Liver (tissue), 9 donors: Measurements from ENCODE around the gene CBFB. TPM values are rescaled to one million over a fixed set of nuclear protein-coding genes. Genes with fewer than 3 reads are reported as not detected.

ENCODE experiments used
- DNase-seq: peaks from one replicate; pipeline ENCODE4 v3.0.0-alpha.2; 2017; ENCODE audit warnings: low spot score
- H3K27ac ChIP-seq, 2 donors: one replicate each; pipeline ENCODE4 v1.7.0; 2013; ENCODE audit warnings: inconsistent platforms in 2 of 2, low read length in 2 of 2, control low read depth in 1 of 2, low read depth in 1 of 2, mild to moderate bottlenecking in 1 of 2
- H3K27me3 ChIP-seq, 4 donors: one replicate each; pipeline versions ENCODE4 v1.6.1 to v1.7.0; 2013; ENCODE audit warnings: low read length in 3 of 4, inconsistent platforms in 1 of 4, mild to moderate bottlenecking in 1 of 4, moderate library complexity in 1 of 4; ENCODE audit not compliant: control insufficient read depth in 4 of 4, insufficient read depth in 4 of 4
- H3K36me3 ChIP-seq, 4 donors: one replicate each; pipeline versions ENCODE4 v1.6.1 to v1.7.0; 2013; ENCODE audit warnings: low read length in 3 of 4, mild to moderate bottlenecking in 3 of 4, low read depth in 1 of 4, moderate library complexity in 1 of 4; ENCODE audit not compliant: control insufficient read depth in 4 of 4, insufficient read depth in 3 of 4
- H3K4me1 ChIP-seq, 4 donors: one replicate each; pipeline versions ENCODE4 v1.6.1 to v1.7.0; 2013; ENCODE audit warnings: low read length in 3 of 4, mild to moderate bottlenecking in 3 of 4, moderate library complexity in 1 of 4; ENCODE audit not compliant: control insufficient read depth in 4 of 4, insufficient read depth in 4 of 4
- H3K4me3 ChIP-seq, 3 donors: one replicate each; pipeline versions ENCODE4 v1.6.1 to v1.7.0; 2013; ENCODE audit warnings: low read length in 3 of 3, control low read depth in 1 of 3, low read depth in 1 of 3, mild to moderate bottlenecking in 1 of 3
- H3K9ac ChIP-seq, 2 donors: one replicate each; pipeline ENCODE4 v1.7.0; 2013; ENCODE audit warnings: low read length in 2 of 2, mild to moderate bottlenecking in 2 of 2, moderate library complexity in 2 of 2, control low read depth in 1 of 2, low read depth in 1 of 2
- H3K9me3 ChIP-seq, 4 donors: one replicate each; pipeline versions ENCODE4 v1.6.1 to v1.7.0; 2013; ENCODE audit warnings: low read length in 3 of 4; ENCODE audit not compliant: control insufficient read depth in 4 of 4
- EGR1 ChIP-seq, 2 donors: IDR thresholded peaks; 2 replicates each; pipeline ENCODE4 v1.6.1; 2016 to 2018; ENCODE audit warnings: antibody characterized with exemption in 2 of 2, low read depth in 2 of 2
- FOXA1 ChIP-seq: IDR thresholded peaks from 2 replicates; pipeline ENCODE4 v1.6.1; 2016; ENCODE audit warnings: antibody characterized with exemption
- FOXA2 ChIP-seq: IDR thresholded peaks from 2 replicates; pipeline ENCODE4 v1.6.1; 2016; ENCODE audit warnings: antibody characterized with exemption
- GABPA ChIP-seq, 2 donors: IDR thresholded peaks in 1 of 2; conservative IDR thresholded peaks in 1 of 2; 2 replicates each; pipeline ENCODE4 v1.6.1; 2016; ENCODE audit warnings: antibody characterized with exemption in 2 of 2, mild to moderate bottlenecking in 1 of 2, moderate library complexity in 1 of 2
- HNF4A ChIP-seq, 2 donors: conservative IDR thresholded peaks; 2 replicates each; pipeline ENCODE4 v1.6.1; 2016; ENCODE audit warnings: antibody characterized with exemption in 2 of 2, mild to moderate bottlenecking in 2 of 2
- HNF4G ChIP-seq: IDR thresholded peaks from 2 replicates; pipeline ENCODE4 v1.6.1; 2016; ENCODE audit warnings: antibody characterized with exemption
- JUND ChIP-seq, 2 donors: IDR thresholded peaks; 2 replicates each; pipeline ENCODE4 v1.6.1; 2016; ENCODE audit warnings: antibody characterized with exemption in 2 of 2
- RAD21 ChIP-seq, 2 donors: IDR thresholded peaks; 2 replicates each; pipeline ENCODE4 v1.6.1; 2016; ENCODE audit warnings: antibody characterized with exemption in 2 of 2, mild to moderate bottlenecking in 2 of 2
- RXRA ChIP-seq, 2 donors: IDR thresholded peaks; 2 replicates each; pipeline ENCODE4 v1.6.1; 2017 to 2018; ENCODE audit warnings: antibody characterized with exemption in 2 of 2, mild to moderate bottlenecking in 1 of 2
- SP1 ChIP-seq: IDR thresholded peaks from 2 replicates; pipeline ENCODE4 v1.6.1; 2018; ENCODE audit warnings: antibody characterized with exemption, mild to moderate bottlenecking
- TAF1 ChIP-seq: conservative IDR thresholded peaks from 2 replicates; pipeline ENCODE4 v1.6.1; 2016; ENCODE audit warnings: antibody characterized with exemption, mild to moderate bottlenecking
- YY1 ChIP-seq: IDR thresholded peaks from 2 replicates; pipeline ENCODE4 v1.6.1; 2016; ENCODE audit warnings: antibody characterized with exemption, mild to moderate bottlenecking
- WGBS: extraction: QIAGEN DNeasy Blood & Tissue Kit; methylation state at CpG from one replicate; pipeline ENCODE4 v1.1.7; 2013; 5-methylcytosine and 5-hydroxymethylcytosine counted together
- polyA plus RNA-seq, 2 donors: library from polyadenylated mRNA; stranded (reverse) in 1 of 2; unstranded in 1 of 2; fragments of 200-250 nt in 1 of 2; fragments of >200 nt in 1 of 2; fragmentation: Nextera tagmentation in 1 of 2; extraction: Ambion mirVana in 1 of 2; gene quantifications; one replicate each; pipeline versions ENCODE4 v1.2.1 to v1.2.3, GENCODE V29; 2013 to 2015
- total RNA-seq, 2 donors: library from RNA; depleted of rRNA; stranded (reverse); fragments of >200 nt; gene quantifications; one replicate each; pipeline ENCODE4 v1.2.3, GENCODE V29; 2014
- TF ChIP-seq, protein P1 (sequence below): IDR thresholded peaks from 2 replicates; pipeline ENCODE4 v1.6.1; 2016; ENCODE audit warnings: antibody characterized with exemption
- TF ChIP-seq, protein P2 (sequence below): IDR thresholded peaks from 2 replicates; pipeline ENCODE4 v1.6.1; 2016; ENCODE audit warnings: antibody characterized with exemption
- TF ChIP-seq, protein P3 (sequence below): IDR thresholded peaks from 2 replicates; pipeline ENCODE4 v1.6.1; 2016; ENCODE audit warnings: antibody characterized with exemption
- TF ChIP-seq, protein P4 (sequence below): IDR thresholded peaks from 2 replicates; pipeline ENCODE4 v1.6.1; 2016; ENCODE audit warnings: antibody characterized with exemption, mild to moderate bottlenecking
- TF ChIP-seq, protein P5 (sequence below): fragments of 150-350 bp; IDR thresholded peaks from 2 replicates; pipeline ENCODE4 v1.5.1; 2017; ENCODE audit warnings: improper control_type of control experiment, low read depth, low read length; ENCODE audit not compliant: missing input control
- donor health status: healthy.
- donor health status: healthy.
- donor health status: healthy.
- donor health status: healthy.
- donor health status: healthy.

The CBFB gene
- total and polyA plus RNA-seq, 4 donors, result 6.8 to 19.3 (median 11.2) TPM

DNA sequence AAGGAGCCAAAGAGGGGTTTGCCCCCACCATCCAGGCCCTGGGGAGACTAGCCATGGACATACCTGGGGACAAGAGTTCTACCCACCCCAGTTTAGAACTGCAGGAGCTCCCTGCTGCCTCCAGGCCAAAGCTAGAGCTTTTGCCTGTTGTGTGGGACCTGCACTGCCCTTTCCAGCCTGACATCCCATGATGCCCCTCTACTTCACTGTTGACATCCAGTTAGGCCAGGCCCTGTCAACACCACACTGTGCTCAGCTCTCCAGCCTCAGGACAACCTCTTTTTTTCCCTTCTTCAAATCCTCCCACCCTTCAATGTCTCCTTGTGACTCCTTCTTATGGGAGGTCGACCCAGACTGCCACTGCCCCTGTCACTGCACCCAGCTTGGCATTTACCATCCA is 19.8 kb upstream of the CBFB start:
- Histone ChIP-seq H3K4me1 (peaks cover 3 to 7% (median 5%) of the 10 kb centered on the region in 4 donors), H3K27ac (no peak overlapping the region), H3K27me3 (no peaks in the 10 kb centered on the region), H3K36me3 (no peaks in the 10 kb centered on the region), H3K4me3 (no peak overlapping the region), H3K9ac (no peak overlapping the region), H3K9me3 (no peaks in the 10 kb centered on the region)
- WGBS, result 88% methylated on average over 1 of the region's 1 CpG
- TF ChIP-seq TAF1, result no peak
- TF ChIP-seq, protein P1, sequence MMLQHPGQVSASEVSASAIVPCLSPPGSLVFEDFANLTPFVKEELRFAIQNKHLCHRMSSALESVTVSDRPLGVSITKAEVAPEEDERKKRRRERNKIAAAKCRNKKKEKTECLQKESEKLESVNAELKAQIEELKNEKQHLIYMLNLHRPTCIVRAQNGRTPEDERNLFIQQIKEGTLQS, result no peak
- TF ChIP-seq, protein P2, sequence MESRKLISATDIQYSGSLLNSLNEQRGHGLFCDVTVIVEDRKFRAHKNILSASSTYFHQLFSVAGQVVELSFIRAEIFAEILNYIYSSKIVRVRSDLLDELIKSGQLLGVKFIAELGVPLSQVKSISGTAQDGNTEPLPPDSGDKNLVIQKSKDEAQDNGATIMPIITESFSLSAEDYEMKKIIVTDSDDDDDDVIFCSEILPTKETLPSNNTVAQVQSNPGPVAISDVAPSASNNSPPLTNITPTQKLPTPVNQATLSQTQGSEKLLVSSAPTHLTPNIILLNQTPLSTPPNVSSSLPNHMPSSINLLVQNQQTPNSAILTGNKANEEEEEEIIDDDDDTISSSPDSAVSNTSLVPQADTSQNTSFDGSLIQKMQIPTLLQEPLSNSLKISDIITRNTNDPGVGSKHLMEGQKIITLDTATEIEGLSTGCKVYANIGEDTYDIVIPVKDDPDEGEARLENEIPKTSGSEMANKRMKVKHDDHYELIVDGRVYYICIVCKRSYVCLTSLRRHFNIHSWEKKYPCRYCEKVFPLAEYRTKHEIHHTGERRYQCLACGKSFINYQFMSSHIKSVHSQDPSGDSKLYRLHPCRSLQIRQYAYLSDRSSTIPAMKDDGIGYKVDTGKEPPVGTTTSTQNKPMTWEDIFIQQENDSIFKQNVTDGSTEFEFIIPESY, result no peak
- TF ChIP-seq FOXA2, result no peak
- TF ChIP-seq GABPA (IDR thresholded peaks at IDR 0.05 in 1 of 2, conservative IDR thresholded peaks at IDR 0.05 in 1 of 2), result no peak
- TF ChIP-seq HNF4G, result no peak
- TF ChIP-seq, protein P3, sequence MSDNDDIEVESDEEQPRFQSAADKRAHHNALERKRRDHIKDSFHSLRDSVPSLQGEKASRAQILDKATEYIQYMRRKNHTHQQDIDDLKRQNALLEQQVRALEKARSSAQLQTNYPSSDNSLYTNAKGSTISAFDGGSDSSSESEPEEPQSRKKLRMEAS, result no peak
- no peak for TF ChIP-seq JUND (IDR thresholded peaks at IDR 0.05)
- no peak for DNase-seq

DNA sequence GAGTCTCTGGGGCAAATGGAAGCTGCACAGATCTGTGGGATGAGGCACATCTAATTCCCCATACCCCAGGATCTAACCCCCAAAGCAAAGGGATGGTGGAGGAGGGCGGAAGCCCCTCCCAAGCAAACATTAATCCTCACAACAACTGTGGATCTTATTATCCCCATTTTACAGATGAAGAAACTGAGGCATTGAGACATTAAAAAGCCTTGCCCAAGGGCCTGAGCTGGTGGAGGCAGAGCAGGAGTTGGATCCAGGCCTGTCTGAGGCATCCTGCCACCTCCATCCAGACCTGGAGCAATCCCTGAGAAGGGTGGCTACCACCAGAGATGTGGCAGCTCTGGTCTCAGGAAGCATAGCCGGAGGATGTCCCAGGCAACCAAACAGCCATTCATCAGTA is 17.7 kb upstream of the CBFB start:
- TF ChIP-seq RXRA (IDR thresholded peaks at IDR 0.05), result no peak
- TF ChIP-seq, protein P4, sequence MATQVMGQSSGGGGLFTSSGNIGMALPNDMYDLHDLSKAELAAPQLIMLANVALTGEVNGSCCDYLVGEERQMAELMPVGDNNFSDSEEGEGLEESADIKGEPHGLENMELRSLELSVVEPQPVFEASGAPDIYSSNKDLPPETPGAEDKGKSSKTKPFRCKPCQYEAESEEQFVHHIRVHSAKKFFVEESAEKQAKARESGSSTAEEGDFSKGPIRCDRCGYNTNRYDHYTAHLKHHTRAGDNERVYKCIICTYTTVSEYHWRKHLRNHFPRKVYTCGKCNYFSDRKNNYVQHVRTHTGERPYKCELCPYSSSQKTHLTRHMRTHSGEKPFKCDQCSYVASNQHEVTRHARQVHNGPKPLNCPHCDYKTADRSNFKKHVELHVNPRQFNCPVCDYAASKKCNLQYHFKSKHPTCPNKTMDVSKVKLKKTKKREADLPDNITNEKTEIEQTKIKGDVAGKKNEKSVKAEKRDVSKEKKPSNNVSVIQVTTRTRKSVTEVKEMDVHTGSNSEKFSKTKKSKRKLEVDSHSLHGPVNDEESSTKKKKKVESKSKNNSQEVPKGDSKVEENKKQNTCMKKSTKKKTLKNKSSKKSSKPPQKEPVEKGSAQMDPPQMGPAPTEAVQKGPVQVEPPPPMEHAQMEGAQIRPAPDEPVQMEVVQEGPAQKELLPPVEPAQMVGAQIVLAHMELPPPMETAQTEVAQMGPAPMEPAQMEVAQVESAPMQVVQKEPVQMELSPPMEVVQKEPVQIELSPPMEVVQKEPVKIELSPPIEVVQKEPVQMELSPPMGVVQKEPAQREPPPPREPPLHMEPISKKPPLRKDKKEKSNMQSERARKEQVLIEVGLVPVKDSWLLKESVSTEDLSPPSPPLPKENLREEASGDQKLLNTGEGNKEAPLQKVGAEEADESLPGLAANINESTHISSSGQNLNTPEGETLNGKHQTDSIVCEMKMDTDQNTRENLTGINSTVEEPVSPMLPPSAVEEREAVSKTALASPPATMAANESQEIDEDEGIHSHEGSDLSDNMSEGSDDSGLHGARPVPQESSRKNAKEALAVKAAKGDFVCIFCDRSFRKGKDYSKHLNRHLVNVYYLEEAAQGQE, result no peak
- TF ChIP-seq, protein P5, sequence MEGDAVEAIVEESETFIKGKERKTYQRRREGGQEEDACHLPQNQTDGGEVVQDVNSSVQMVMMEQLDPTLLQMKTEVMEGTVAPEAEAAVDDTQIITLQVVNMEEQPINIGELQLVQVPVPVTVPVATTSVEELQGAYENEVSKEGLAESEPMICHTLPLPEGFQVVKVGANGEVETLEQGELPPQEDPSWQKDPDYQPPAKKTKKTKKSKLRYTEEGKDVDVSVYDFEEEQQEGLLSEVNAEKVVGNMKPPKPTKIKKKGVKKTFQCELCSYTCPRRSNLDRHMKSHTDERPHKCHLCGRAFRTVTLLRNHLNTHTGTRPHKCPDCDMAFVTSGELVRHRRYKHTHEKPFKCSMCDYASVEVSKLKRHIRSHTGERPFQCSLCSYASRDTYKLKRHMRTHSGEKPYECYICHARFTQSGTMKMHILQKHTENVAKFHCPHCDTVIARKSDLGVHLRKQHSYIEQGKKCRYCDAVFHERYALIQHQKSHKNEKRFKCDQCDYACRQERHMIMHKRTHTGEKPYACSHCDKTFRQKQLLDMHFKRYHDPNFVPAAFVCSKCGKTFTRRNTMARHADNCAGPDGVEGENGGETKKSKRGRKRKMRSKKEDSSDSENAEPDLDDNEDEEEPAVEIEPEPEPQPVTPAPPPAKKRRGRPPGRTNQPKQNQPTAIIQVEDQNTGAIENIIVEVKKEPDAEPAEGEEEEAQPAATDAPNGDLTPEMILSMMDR, result no peak
- no peak for TF ChIP-seq SP1
- no peak for TF ChIP-seq TAF1
- no peak for TF ChIP-seq RAD21 (IDR thresholded peaks at IDR 0.05)
- TF ChIP-seq GABPA (IDR thresholded peaks at IDR 0.05 in 1 of 2, conservative IDR thresholded peaks at IDR 0.05 in 1 of 2), result no peak
- TF ChIP-seq, protein P1, result no peak
- no peak for TF ChIP-seq HNF4G
- TF ChIP-seq FOXA1, result no peak
- no peak for TF ChIP-seq YY1
- TF ChIP-seq JUND (IDR thresholded peaks at IDR 0.05), result no peak
- no peak for TF ChIP-seq FOXA2
- TF ChIP-seq EGR1 (IDR thresholded peaks at IDR 0.05; ENCODE audit: low read depth in 2 of 2), result no peak
- TF ChIP-seq HNF4A (conservative IDR thresholded peaks at IDR 0.05), result no peak
- TF ChIP-seq, protein P2, result no peak
- no peak for DNase-seq
- H3K9me3 ChIP-seq, result no peaks in the 10 kb centered on the region
- no peak overlapping the region for H3K9ac ChIP-seq
- H3K4me3 ChIP-seq, result no peak overlapping the region
- no peak overlapping the region for H3K27ac ChIP-seq
- peaks cover 5 to 10% (median 7%) of the 10 kb centered on the region in 4 donors for H3K4me1 ChIP-seq
- H3K36me3 ChIP-seq, result no peaks in the 10 kb centered on the region
- 98% methylated on average over 2 of the region's 2 CpGs for WGBS
- no peaks in the 10 kb centered on the region for H3K27me3 ChIP-seq
